Sigmoid colon (tissue), 7 donors: ENCODE data around the gene EIF3F. TPM values are rescaled to one million over a fixed set of nuclear protein-coding genes. Genes with fewer than 3 reads are reported as not detected.

Experiments used
- DNase-seq: peaks from one replicate; pipeline ENCODE4 v3.0.0-alpha.2; 2019
- H3K27ac ChIP-seq, 4 donors: fragments of 200-600 bp; sonication (generic); one replicate each; pipeline ENCODE4 v1.5.1; 2016 to 2019; ENCODE audit warnings: mild to moderate bottlenecking in 1 of 4
- H3K27me3 ChIP-seq, 3 donors: fragments of 200-600 bp; sonication (generic); one replicate each; pipeline ENCODE4 v1.5.1; 2019; ENCODE audit warnings: mild to moderate bottlenecking in 1 of 3
- H3K36me3 ChIP-seq, 4 donors: fragments of 200-600 bp; sonication (generic); one replicate each; pipeline ENCODE4 v1.5.1; 2016 to 2019
- H3K4me1 ChIP-seq, 4 donors: fragments of 200-600 bp; sonication (generic); one replicate each; pipeline ENCODE4 v1.5.1; 2017 to 2019
- H3K4me3 ChIP-seq, 4 donors: fragments of 200-600 bp; sonication (generic); one replicate each; pipeline ENCODE4 v1.5.1; 2017 to 2019; ENCODE audit warnings: mild to moderate bottlenecking in 2 of 4, moderate library complexity in 1 of 4
- H3K9me3 ChIP-seq, 4 donors: fragments of 200-600 bp in 3 of 4; sonication (generic) in 3 of 4; one replicate each; pipeline versions ENCODE4 v1.5.1 to v1.6.1; 2013 to 2019
- EP300 ChIP-seq, 4 donors: sonication (generic); formaldehyde crosslinking; IDR thresholded peaks; one replicate each; pipeline ENCODE4 v1.6.1; 2017; ENCODE audit warnings: antibody characterized with exemption in 4 of 4
- POLR2A ChIP-seq, 2 donors: fragments of 450-650 bp; IDR thresholded peaks; one replicate each; pipeline ENCODE4 v1.6.1; 2016; ENCODE audit warnings: antibody characterized with exemption in 2 of 2, mild to moderate bottlenecking in 2 of 2, moderate library complexity in 2 of 2
- POLR2AphosphoS5 ChIP-seq, 4 donors: sonication (generic); formaldehyde crosslinking; IDR thresholded peaks; one replicate each; pipeline ENCODE4 v1.6.1; 2017; ENCODE audit warnings: antibody characterized with exemption in 4 of 4
- WGBS, 2 donors: extraction: QIAGEN DNeasy Blood & Tissue Kit; methylation state at CpG; one replicate each; pipeline ENCODE4 v1.1.7; 2013; 5-methylcytosine and 5-hydroxymethylcytosine counted together
- intact Hi-C: fragments of 100-400 bp; cut with DNase I; formaldehyde crosslinking; loops from one replicate; pipeline ENCODE4 v1.15.1; 2023
- polyA plus RNA-seq, 3 donors: library from polyadenylated mRNA; stranded (reverse); fragments of 200-250 nt; gene quantifications; one replicate each; pipeline ENCODE4 v1.2.3, GENCODE V29; 2013
- total RNA-seq, 4 donors: library from RNA; depleted of rRNA; stranded (reverse); fragments of >200 nt; gene quantifications; one replicate each; pipeline ENCODE4 v1.1.0, GENCODE V29; 2016
- TF ChIP-seq, protein P1 (sequence below), 4 experiments: fragments of 450-650 bp in 3 of 4; fragments of 200-600 bp in 1 of 4; IDR thresholded peaks; one replicate each; pipeline ENCODE4 v1.5.1; 2016 to 2019; ENCODE audit warnings: antibody characterized with exemption in 4 of 4, mild to moderate bottlenecking in 3 of 4, moderate library complexity in 2 of 4
- donor health status: healthy with polysubstance abuse.
- donor health status: Bipolar disorder and iron deficiency.
- donor health status: healthy.

EIF3F gene
- total and polyA plus RNA-seq, 7 donors: 192 to 540 (median 233) TPM

DNA sequence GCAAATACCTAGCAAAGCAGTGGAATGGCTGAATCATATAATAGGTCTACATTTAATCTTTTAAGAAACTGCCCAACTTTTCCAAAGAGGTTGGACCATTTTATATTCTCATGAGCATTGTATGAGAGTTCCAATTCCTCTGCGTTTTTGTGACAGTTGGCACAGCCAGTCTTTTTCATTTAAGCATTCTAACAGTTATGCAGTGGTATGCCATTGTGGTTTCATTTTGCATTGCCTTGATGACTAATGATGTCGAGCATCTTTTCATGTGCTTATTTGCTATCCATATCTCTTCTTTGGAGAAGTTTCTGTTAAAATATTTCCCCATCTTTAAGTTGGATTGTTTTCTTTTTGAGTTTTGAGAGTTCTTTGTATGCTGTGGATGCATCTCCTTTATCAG is 38.7 kb downstream of the EIF3F start:
- Histone ChIP-seq H3K27ac (no peak overlapping the region), H3K4me3 (no peak overlapping the region), H3K27me3 (no peaks in the 10 kb centered on the region), H3K36me3 (no peaks in the 10 kb centered on the region), H3K9me3 (no peaks in the 10 kb centered on the region), H3K4me1 (no peaks in the 10 kb centered on the region)
- intact Hi-C loops: no loop called here
- no peak for DNase-seq
- 45 to 57% methylated on average over 2 of the region's 2 CpGs for WGBS, 2 donors
- TF ChIP-seq POLR2A (IDR thresholded peaks at IDR 0.05) (no peak), POLR2AphosphoS5 (IDR thresholded peaks at IDR 0.05) (no peak), EP300 (IDR thresholded peaks at IDR 0.05) (no peak)
- TF ChIP-seq, protein P1, sequence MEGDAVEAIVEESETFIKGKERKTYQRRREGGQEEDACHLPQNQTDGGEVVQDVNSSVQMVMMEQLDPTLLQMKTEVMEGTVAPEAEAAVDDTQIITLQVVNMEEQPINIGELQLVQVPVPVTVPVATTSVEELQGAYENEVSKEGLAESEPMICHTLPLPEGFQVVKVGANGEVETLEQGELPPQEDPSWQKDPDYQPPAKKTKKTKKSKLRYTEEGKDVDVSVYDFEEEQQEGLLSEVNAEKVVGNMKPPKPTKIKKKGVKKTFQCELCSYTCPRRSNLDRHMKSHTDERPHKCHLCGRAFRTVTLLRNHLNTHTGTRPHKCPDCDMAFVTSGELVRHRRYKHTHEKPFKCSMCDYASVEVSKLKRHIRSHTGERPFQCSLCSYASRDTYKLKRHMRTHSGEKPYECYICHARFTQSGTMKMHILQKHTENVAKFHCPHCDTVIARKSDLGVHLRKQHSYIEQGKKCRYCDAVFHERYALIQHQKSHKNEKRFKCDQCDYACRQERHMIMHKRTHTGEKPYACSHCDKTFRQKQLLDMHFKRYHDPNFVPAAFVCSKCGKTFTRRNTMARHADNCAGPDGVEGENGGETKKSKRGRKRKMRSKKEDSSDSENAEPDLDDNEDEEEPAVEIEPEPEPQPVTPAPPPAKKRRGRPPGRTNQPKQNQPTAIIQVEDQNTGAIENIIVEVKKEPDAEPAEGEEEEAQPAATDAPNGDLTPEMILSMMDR (IDR thresholded peaks at IDR 0.05): no peak

DNA sequence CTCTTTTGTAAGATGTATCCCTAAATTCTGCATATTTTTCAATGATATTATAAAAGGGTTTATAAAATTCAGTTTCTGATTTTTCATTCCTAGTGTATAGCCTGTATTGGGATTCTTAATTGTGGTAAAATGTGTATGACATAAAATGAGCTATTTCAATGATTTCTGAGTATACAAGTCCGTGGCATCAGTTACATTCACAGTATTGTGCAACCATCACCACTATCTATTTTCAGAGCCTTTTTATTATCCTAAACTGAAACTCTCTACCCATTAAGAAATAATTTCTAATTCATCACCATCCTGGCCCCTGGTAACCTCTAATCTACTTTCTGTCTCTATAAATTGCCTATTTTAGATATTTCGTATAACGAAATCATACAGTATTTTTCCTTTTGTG is 39.8 kb downstream of the EIF3F start:
- intact Hi-C loops: no loop called here
- no peak for DNase-seq
- H3K9me3 ChIP-seq: no peaks in the 10 kb centered on the region
- H3K4me1 ChIP-seq: no peaks in the 10 kb centered on the region
- WGBS, 2 donors: 94 to 96% methylated on average over 3 of the region's 3 CpGs
- no peaks in the 10 kb centered on the region for H3K36me3 ChIP-seq
- no peak overlapping the region for H3K27ac ChIP-seq
- TF ChIP-seq POLR2A (IDR thresholded peaks at IDR 0.05) (no peak), EP300 (IDR thresholded peaks at IDR 0.05) (no peak), POLR2AphosphoS5 (IDR thresholded peaks at IDR 0.05) (no peak)
- TF ChIP-seq, protein P1 (IDR thresholded peaks at IDR 0.05): no peak
- H3K4me3 ChIP-seq: no peak overlapping the region
- no peaks in the 10 kb centered on the region for H3K27me3 ChIP-seq

DNA sequence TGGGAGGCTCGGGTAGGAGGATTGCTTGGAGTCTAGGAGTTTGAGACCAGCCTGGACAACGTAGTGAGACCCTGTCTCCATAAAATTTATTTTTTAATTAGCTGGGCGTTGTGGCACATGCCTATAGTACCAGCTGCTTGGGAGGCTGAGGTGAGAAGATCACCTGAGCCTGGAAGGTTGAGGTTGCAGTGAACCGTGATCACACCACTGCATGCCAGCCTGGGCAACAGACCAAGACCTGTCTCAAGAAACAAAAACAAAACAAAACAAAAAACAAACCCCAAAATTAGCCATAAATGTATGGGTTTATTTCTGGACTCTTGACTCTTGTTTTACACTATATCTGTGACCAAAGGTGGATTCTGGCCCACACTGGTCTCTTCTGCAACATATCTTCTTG is 41.6 kb downstream of the EIF3F start:
- 63 to 80% methylated on average over 4 of the region's 4 CpGs for WGBS, 2 donors
- Histone ChIP-seq H3K27me3 (no peaks in the 10 kb centered on the region), H3K27ac (no peak overlapping the region), H3K4me3 (no peak overlapping the region), H3K9me3 (no peaks in the 10 kb centered on the region), H3K4me1 (peaks cover 0 to 11% (median 10%) of the 10 kb centered on the region in 4 donors), H3K36me3 (no peaks in the 10 kb centered on the region)
- intact Hi-C loops: no loop called here
- no peak for TF ChIP-seq EP300 (IDR thresholded peaks at IDR 0.05)
- TF ChIP-seq, protein P1 (IDR thresholded peaks at IDR 0.05): no peak
- no peak for TF ChIP-seq POLR2AphosphoS5 (IDR thresholded peaks at IDR 0.05)
- no peak for DNase-seq

DNA sequence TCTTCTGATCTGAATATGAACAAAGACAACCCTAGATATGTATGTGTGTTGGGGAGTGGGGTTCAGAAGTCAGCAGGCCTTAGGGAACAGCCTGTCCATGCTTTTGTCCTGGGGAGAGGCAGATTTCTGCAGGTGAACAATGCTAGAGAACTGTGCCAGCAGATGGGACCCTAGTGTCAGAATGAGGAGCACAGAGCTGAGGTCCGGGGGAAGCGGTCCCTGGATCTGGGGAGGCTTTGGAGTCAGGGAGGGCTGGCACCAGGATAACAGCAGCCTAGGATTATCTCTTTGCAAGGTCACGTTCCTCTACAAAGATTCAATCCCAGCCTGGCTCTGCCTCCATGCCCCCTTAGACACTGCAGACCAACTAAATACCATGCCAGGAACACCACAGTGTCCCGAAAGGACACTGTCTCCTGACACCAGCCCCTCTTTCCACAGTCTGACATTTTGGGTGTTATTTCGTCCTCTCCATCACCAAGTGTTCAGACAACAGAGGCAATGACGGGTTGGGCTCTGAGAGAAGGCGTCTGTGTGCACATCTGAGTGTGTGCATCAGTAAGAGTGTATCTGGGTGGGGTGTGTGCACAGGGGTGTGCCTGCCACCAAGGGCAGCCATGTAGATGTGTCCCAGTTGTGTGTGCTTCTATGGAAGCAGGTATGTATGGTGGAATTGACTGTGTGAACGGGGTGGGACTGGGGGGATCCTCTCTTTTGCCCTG is 43.5 kb downstream of the EIF3F start:
- intact Hi-C loops: no loop called here
- 81 to 82% methylated on average over 8 of the region's 8 CpGs for WGBS, 2 donors
- Histone ChIP-seq H3K27ac (no peak overlapping the region), H3K36me3 (no peaks in the 10 kb centered on the region), H3K9me3 (no peaks in the 10 kb centered on the region), H3K27me3 (no peaks in the 10 kb centered on the region), H3K4me1 (peaks cover 0 to 11% (median 10%) of the 10 kb centered on the region in 4 donors), H3K4me3 (no peak overlapping the region)
- DNase-seq: no peak
- TF ChIP-seq, protein P1 (IDR thresholded peaks at IDR 0.05): no peak
